Astrocyte (in vitro differentiated cells and primary cell): ENCODE results near the gene AP3B1. TPM values are rescaled to one million over a fixed set of nuclear protein-coding genes. Genes with fewer than 3 reads are reported as not detected.

Experiments
- DNase-seq: peaks from one replicate; pipeline ENCODE4 v3.0.0-alpha.2; 2010; ENCODE audit warnings: low read depth
- FAIRE-seq: peaks from 2 replicates; lab custom pipeline; 2011; peaks lifted over from hg19 to GRCh38; lab: Jason Lieb, UNC
- H2AFZ ChIP-seq: 2 replicates; pipeline ENCODE4 v1.6.0; 2012; ENCODE audit warnings: low read depth, low read length, inconsistent platforms
- H3K27ac ChIP-seq: 2 replicates; pipeline ENCODE4 v1.5.1; 2011; ENCODE audit warnings: low read depth, low read length, inconsistent platforms
- H3K27me3 ChIP-seq: 2 replicates; pipeline ENCODE4 v1.6.0; 2011; ENCODE audit warnings: low read length, inconsistent platforms; ENCODE audit not compliant: insufficient read depth
- H3K36me3 ChIP-seq: 2 replicates; pipeline ENCODE4 v1.5.1; 2011; ENCODE audit warnings: low read length, inconsistent platforms; ENCODE audit not compliant: insufficient read depth
- H3K4me1 ChIP-seq: 2 replicates; pipeline ENCODE4 v1.5.1; 2011; ENCODE audit warnings: low read length, inconsistent platforms; ENCODE audit not compliant: insufficient read depth
- H3K4me2 ChIP-seq: 2 replicates; pipeline ENCODE4 v1.6.0; 2012; ENCODE audit warnings: low read length, inconsistent platforms
- H3K4me3 ChIP-seq: 2 replicates; pipeline ENCODE4 v1.5.1; 2011; ENCODE audit warnings: low read depth, mild to moderate bottlenecking, low read length, inconsistent platforms; ENCODE audit not compliant: insufficient read depth
- H3K79me2 ChIP-seq: 2 replicates; pipeline ENCODE4 v1.6.0; 2012; ENCODE audit warnings: mild to moderate bottlenecking, low read length, inconsistent platforms; ENCODE audit not compliant: insufficient read depth
- H3K9ac ChIP-seq: 2 replicates; pipeline ENCODE4 v1.6.0; 2012; ENCODE audit warnings: mild to moderate bottlenecking, low read length, inconsistent platforms
- H3K9me3 ChIP-seq: 2 replicates; pipeline ENCODE4 v1.5.1; 2012; ENCODE audit warnings: low read depth, mild to moderate bottlenecking, low read length, inconsistent platforms; ENCODE audit not compliant: insufficient read depth
- H4K20me1 ChIP-seq: 2 replicates; pipeline ENCODE4 v1.6.0; 2012; ENCODE audit warnings: low read length, inconsistent platforms; ENCODE audit not compliant: insufficient read depth
- H3K27ac Mint-ChIP-seq: one replicate; pipeline ENCODE4 v1.8.0; 2021; ENCODE audit warnings: mild to moderate bottlenecking, mixed read lengths; ENCODE audit not compliant: unreplicated experiment
- H3K27me3 Mint-ChIP-seq: one replicate; pipeline ENCODE4 v1.8.0; 2021; ENCODE audit warnings: low read depth, mixed read lengths; ENCODE audit not compliant: unreplicated experiment
- H3K36me3 Mint-ChIP-seq: one replicate; pipeline ENCODE4 v1.8.0; 2021; ENCODE audit warnings: low read depth, mixed read lengths; ENCODE audit not compliant: unreplicated experiment
- H3K4me1 Mint-ChIP-seq: one replicate; pipeline ENCODE4 v1.8.0; 2021; ENCODE audit warnings: low read depth, mixed read lengths; ENCODE audit not compliant: unreplicated experiment
- H3K4me3 Mint-ChIP-seq: one replicate; pipeline ENCODE4 v1.8.0; 2021; ENCODE audit warnings: mild to moderate bottlenecking, moderate library complexity, mixed read lengths; ENCODE audit not compliant: unreplicated experiment
- H3K9me3 Mint-ChIP-seq: one replicate; pipeline ENCODE4 v1.8.0; 2021; ENCODE audit warnings: mild to moderate bottlenecking, mixed read lengths; ENCODE audit not compliant: unreplicated experiment
- EZH2 ChIP-seq: IDR thresholded peaks from 2 replicates; pipeline ENCODE4 v1.6.1; 2012; ENCODE audit warnings: mild to moderate bottlenecking, low read length, inconsistent platforms; ENCODE audit not compliant: insufficient read depth
- total RNA-seq: library from RNA; stranded (reverse); gene quantifications from 2 replicates; pipeline ENCODE4 v1.2.1, GENCODE V29; 2021
- TF ChIP-seq, protein P1 (sequence below): IDR thresholded peaks from 2 replicates; pipeline ENCODE4 v1.5.1; 2011; ENCODE audit warnings: low read depth, mild to moderate bottlenecking, inconsistent platforms, low read length, moderate library complexity; ENCODE audit not compliant: insufficient read depth

AP3B1 gene
- total RNA-seq, 1 donor from 2014 or later = 64.8 TPM

DNA sequence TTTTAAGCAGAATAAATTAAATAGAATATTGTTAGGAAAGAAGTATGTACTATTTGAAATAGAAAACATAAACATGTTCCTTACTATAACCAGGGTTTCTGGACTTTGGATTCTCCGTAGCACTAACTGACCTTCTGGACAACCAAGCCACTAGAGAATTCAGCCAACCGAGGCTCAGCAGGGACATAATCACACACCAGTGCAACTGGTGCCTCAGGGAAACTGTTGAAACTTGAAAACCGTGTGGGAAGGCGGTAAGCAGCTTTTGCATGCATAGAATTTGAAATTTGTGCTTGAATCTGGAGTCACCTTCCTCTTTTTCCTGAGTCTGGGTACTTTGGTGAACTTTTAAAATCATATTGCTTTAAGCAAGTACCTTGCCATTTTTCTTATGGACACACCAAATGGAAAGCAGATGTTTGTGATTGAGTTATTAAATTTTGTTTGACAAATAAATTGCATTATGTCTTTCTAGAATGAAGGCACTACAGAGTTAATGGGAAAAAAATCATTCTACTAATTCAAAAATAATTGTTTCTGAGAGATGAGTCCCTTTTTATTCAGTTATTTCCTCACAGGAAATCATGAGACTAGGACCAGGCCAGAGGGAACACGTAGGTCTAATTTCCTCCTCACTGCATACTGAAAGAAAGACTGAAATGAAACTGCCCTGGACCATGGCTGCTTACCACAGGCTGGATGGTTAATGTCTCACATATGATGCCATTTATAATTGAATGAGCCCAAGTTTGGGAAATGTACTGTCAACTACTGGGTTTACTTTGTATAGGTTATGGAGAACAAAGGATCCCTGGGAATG is 45.3 kb upstream of the AP3B1 start:
- H3K36me3 ChIP-seq = no peaks in the 10 kb centered on the region
- H3K27me3 ChIP-seq = no peaks in the 10 kb centered on the region
- H3K4me2 ChIP-seq = no peak overlapping the region
- peaks cover 7% of the 10 kb centered on the region for H3K9me3 ChIP-seq
- Mint-ChIP-seq H3K27me3 (peaks cover 1% of the 10 kb centered on the region), H3K27ac (no peak overlapping the region), H3K9me3 (peaks cover 11% of the 10 kb centered on the region), H3K36me3 (peaks cover 9% of the 10 kb centered on the region), H3K4me1 (peaks cover 7% of the 10 kb centered on the region), H3K4me3 (no peak overlapping the region)
- H3K4me3 ChIP-seq = no peak overlapping the region
- H3K79me2 ChIP-seq = no peaks in the 10 kb centered on the region
- FAIRE-seq (no peak), DNase-seq (no peak)
- no peak overlapping the region for H3K9ac ChIP-seq
- H3K27ac ChIP-seq = no peak overlapping the region
- TF ChIP-seq, protein P1, sequence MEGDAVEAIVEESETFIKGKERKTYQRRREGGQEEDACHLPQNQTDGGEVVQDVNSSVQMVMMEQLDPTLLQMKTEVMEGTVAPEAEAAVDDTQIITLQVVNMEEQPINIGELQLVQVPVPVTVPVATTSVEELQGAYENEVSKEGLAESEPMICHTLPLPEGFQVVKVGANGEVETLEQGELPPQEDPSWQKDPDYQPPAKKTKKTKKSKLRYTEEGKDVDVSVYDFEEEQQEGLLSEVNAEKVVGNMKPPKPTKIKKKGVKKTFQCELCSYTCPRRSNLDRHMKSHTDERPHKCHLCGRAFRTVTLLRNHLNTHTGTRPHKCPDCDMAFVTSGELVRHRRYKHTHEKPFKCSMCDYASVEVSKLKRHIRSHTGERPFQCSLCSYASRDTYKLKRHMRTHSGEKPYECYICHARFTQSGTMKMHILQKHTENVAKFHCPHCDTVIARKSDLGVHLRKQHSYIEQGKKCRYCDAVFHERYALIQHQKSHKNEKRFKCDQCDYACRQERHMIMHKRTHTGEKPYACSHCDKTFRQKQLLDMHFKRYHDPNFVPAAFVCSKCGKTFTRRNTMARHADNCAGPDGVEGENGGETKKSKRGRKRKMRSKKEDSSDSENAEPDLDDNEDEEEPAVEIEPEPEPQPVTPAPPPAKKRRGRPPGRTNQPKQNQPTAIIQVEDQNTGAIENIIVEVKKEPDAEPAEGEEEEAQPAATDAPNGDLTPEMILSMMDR = no peak
- TF ChIP-seq EZH2 = no peak
- no peaks in the 10 kb centered on the region for H4K20me1 ChIP-seq
- H2AFZ ChIP-seq = no peak overlapping the region
- H3K4me1 ChIP-seq = no peaks in the 10 kb centered on the region

DNA sequence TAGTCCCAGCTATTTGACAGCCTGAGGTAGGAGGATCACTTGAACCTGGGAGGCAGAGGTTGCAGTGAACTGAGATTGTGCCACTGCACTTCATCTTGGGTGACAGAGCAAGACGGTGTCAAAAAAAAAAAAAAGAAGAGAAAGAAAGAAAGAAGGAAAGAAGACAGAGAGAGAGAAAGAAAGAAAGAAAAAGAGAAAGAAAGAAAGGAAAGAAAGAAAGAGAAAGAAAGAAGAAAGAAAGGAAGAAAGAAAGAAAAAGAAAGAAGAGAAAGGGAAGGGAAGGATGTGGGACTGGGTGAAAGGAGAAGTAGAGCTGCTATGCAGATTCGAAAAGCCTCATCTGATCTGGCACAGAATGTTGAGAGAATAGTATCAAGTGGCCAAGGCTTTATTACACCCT is 42.2 kb upstream of the AP3B1 start:
- FAIRE-seq (no peak), DNase-seq (no peak)
- Mint-ChIP-seq H3K4me1 (peaks cover 9% of the 10 kb centered on the region), H3K4me3 (no peak overlapping the region), H3K27me3 (peaks cover 1% of the 10 kb centered on the region), H3K36me3 (peaks cover 9% of the 10 kb centered on the region), H3K9me3 (peaks cover 11% of the 10 kb centered on the region), H3K27ac (no peak overlapping the region)
- no peak overlapping the region for H2AFZ ChIP-seq
- no peak overlapping the region for H3K4me3 ChIP-seq
- H3K79me2 ChIP-seq = no peaks in the 10 kb centered on the region
- H3K27ac ChIP-seq = no peak overlapping the region
- H3K4me2 ChIP-seq = no peak overlapping the region
- no peak overlapping the region for H3K9ac ChIP-seq
- no peaks in the 10 kb centered on the region for H3K4me1 ChIP-seq
- H4K20me1 ChIP-seq = no peaks in the 10 kb centered on the region
- H3K27me3 ChIP-seq = no peaks in the 10 kb centered on the region
- H3K9me3 ChIP-seq = peaks cover 7% of the 10 kb centered on the region
- H3K36me3 ChIP-seq = no peaks in the 10 kb centered on the region
- no peak for TF ChIP-seq EZH2
- TF ChIP-seq, protein P1 = no peak

DNA sequence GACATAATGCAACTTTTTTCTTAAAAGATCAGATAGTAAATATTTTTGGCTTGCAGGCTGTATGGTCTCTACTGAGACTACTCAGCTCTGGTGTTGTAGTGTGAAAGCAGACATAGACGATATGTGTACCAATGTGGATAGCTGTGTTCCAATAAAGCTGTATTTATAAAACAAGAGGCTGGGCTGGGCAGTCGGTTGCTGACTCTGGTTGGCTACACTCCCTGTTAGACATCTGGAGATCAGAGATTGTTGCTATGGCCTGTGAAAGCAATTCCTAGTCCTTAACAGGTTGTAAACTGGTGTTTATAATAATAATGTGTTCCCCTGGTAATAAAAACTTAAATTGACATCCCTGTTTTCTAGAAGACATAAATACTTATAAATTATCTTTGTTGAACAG is 41.5 kb upstream of the AP3B1 start:
- Mint-ChIP-seq H3K9me3 (peaks cover 11% of the 10 kb centered on the region), H3K4me3 (no peak overlapping the region), H3K36me3 (peaks cover 9% of the 10 kb centered on the region), H3K27me3 (peaks cover 1% of the 10 kb centered on the region), H3K4me1 (peaks cover 9% of the 10 kb centered on the region), H3K27ac (no peak overlapping the region)
- Histone ChIP-seq H3K4me1 (no peaks in the 10 kb centered on the region), H3K4me2 (no peak overlapping the region), H2AFZ (no peak overlapping the region), H3K9me3 (peaks cover 7% of the 10 kb centered on the region), H3K4me3 (no peak overlapping the region), H3K27ac (no peak overlapping the region), H4K20me1 (no peaks in the 10 kb centered on the region), H3K27me3 (no peaks in the 10 kb centered on the region), H3K79me2 (no peaks in the 10 kb centered on the region), H3K9ac (no peak overlapping the region), H3K36me3 (no peaks in the 10 kb centered on the region)
- no peak for TF ChIP-seq EZH2
- TF ChIP-seq, protein P1 = no peak
- DNase-seq (no peak), FAIRE-seq (no peak)
